KMS-11 (cell line): Measurements from ENCODE around the gene SNX9.

Source experiments
- H2AFZ ChIP-seq: fragments of 200-600 bp; sonication (generic); 2 replicates; pipeline ENCODE4 v1.6.1; 2016; ENCODE audit warnings: antibody characterized with exemption, mixed run types, low read depth
- H3K27ac ChIP-seq: fragments of 200-600 bp; sonication (generic); 2 replicates; pipeline ENCODE4 v1.6.1; 2016; ENCODE audit warnings: mild to moderate bottlenecking, mixed run types
- H3K27me3 ChIP-seq: fragments of 200-600 bp; sonication (generic); 2 replicates; pipeline ENCODE4 v1.6.1; 2017; ENCODE audit warnings: mild to moderate bottlenecking, low read depth, mixed run types, moderate library complexity; ENCODE audit not compliant: insufficient read depth
- H3K36me3 ChIP-seq: fragments of 200-600 bp; sonication (generic); 2 replicates; pipeline ENCODE4 v1.6.1; 2017; ENCODE audit warnings: mild to moderate bottlenecking, mixed run types; ENCODE audit not compliant: insufficient read depth
- H3K4me1 ChIP-seq: fragments of 200-600 bp; sonication (generic); 2 replicates; pipeline ENCODE4 v1.6.1; 2016; ENCODE audit warnings: mild to moderate bottlenecking, low read depth, mixed run types; ENCODE audit not compliant: poor library complexity, severe bottlenecking
- H3K4me2 ChIP-seq: fragments of 200-600 bp; sonication (generic); 2 replicates; pipeline ENCODE4 v1.7.0; 2016; ENCODE audit warnings: mild to moderate bottlenecking, mixed run types
- H3K4me3 ChIP-seq: fragments of 200-600 bp; sonication (generic); IDR thresholded peaks from 2 replicates; pipeline ENCODE4 v1.6.1; 2017; ENCODE audit warnings: low read depth, low read length, mixed read lengths; ENCODE audit not compliant: insufficient read depth
- H3K79me2 ChIP-seq: fragments of 200-600 bp; sonication (generic); 2 replicates; pipeline ENCODE4 v1.6.1; 2016; ENCODE audit warnings: low read depth, mixed run types; ENCODE audit not compliant: insufficient read depth
- H3K9ac ChIP-seq: fragments of 200-600 bp; sonication (generic); 2 replicates; pipeline ENCODE4 v1.6.1; 2016; ENCODE audit warnings: mild to moderate bottlenecking, mixed run types
- H4K20me1 ChIP-seq: fragments of 200-600 bp; sonication (generic); 2 replicates; pipeline ENCODE4 v1.6.1; 2016; ENCODE audit warnings: mild to moderate bottlenecking, mixed run types; ENCODE audit not compliant: insufficient read depth
- CTCF ChIP-seq: fragments of 200-600 bp; sonication (generic); conservative IDR thresholded peaks from 2 replicates; pipeline ENCODE4 v1.6.1; 2017; ENCODE audit warnings: low read depth, mild to moderate bottlenecking, antibody characterized with exemption, low read length, moderate library complexity, mixed read lengths

Gene SNX9

DNA sequence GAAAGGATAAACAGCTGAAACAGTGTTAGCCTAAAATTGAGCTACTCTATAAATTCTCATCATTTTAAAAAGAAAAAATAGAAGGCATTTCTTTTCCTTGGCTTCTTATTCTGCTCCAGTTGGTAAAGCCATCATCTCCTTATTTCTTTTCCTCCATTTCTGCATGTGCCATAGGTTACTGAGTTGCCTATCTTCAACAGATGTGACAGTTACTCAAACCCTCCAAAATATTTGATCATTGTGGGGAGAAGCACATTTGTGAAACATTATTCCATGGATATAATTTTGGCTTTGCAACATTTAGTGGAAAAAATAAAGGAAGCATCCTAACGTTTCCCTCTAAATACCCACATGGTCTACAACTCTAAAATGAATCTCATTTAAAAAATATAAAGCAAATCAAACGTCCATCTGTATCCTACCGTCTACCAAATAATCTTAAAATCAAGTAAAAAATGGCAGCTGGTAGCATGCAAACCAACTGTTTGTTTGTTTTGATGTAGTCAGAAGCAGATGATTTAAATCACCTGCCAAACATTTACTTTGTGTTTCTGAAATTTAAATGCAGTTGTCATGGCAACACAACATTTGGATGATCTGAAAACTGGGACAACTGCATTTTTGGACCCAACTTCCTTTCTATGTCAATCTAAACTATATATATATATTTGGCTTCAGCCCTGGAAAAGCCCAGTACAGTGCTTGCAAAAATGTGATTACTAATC is 16.8 kb upstream of the SNX9 start:
- no peak overlapping the region for H2AFZ ChIP-seq
- H3K79me2 ChIP-seq, result no peaks in the 10 kb centered on the region
- H3K4me2 ChIP-seq, result no peak overlapping the region
- H3K4me3 ChIP-seq, result no peak overlapping the region
- TF ChIP-seq CTCF, result no peak
- H4K20me1 ChIP-seq, result no peaks in the 10 kb centered on the region
- H3K27me3 ChIP-seq, result peaks cover 1% of the 10 kb centered on the region; the same call in 1 of the 2 replicates
- no peak overlapping the region for H3K9ac ChIP-seq
- no peaks in the 10 kb centered on the region for H3K36me3 ChIP-seq
- H3K27ac ChIP-seq, result no peak overlapping the region
- H3K4me1 ChIP-seq, result peaks cover 6% of the 10 kb centered on the region

- H3K4me1 ChIP-seq, result peaks cover under 1% of the 10 kb centered on the region
- H3K4me3 ChIP-seq, result no peak overlapping the region
- no peak overlapping the region for H2AFZ ChIP-seq
- H3K36me3 ChIP-seq, result no peaks in the 10 kb centered on the region
- no peaks in the 10 kb centered on the region for H4K20me1 ChIP-seq
- H3K4me2 ChIP-seq, result no peak overlapping the region
- H3K79me2 ChIP-seq, result no peaks in the 10 kb centered on the region
- H3K27ac ChIP-seq, result no peak overlapping the region
- H3K9ac ChIP-seq, result no peak overlapping the region
- TF ChIP-seq CTCF, result no peak
- peaks cover 7% of the 10 kb centered on the region; the same call in 1 of the 2 replicates for H3K27me3 ChIP-seq
Measured at GRCh38 chr6:157806856-157807215, 16.2 kb upstream of the SNX9 start.

GRCh38 chr6:157808405-157808950 is 14.6 kb upstream of the SNX9 start:
- Histone ChIP-seq H3K27me3 (peaks cover 20% of the 10 kb centered on the region), H3K4me3 (no peak overlapping the region), H2AFZ (no peak overlapping the region), H3K36me3 (no peaks in the 10 kb centered on the region), H3K4me1 (peaks cover 2% of the 10 kb centered on the region), H3K27ac (no peak overlapping the region), H3K4me2 (no peak overlapping the region), H4K20me1 (no peaks in the 10 kb centered on the region), H3K79me2 (no peaks in the 10 kb centered on the region), H3K9ac (no peak overlapping the region)
- TF ChIP-seq CTCF, result no peak

DNA sequence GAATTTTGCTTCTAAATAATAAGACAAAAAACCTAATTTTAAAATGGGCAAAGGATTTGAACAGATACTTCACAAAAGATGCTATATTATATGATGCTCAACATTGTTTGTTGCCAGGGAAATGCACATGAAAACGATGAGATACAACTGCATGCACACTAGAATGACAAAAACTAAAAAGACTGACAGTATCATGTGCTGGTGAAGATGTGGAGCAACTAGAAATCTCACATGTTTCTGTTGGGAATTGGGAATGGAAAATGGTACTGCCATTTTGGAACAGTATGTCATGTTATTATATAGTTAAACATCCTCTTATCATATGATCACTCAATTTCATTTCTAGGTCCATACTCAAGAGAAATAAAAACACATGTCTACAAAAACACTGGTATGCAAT is 13.4 kb upstream of the SNX9 start:
- H3K4me1 ChIP-seq, result peaks cover 13% of the 10 kb centered on the region
- no peak for TF ChIP-seq CTCF
- H4K20me1 ChIP-seq, result no peaks in the 10 kb centered on the region
- H3K9ac ChIP-seq, result no peak overlapping the region
- no peaks in the 10 kb centered on the region for H3K79me2 ChIP-seq
- no peak overlapping the region for H3K27ac ChIP-seq
- H2AFZ ChIP-seq, result no peak overlapping the region
- H3K36me3 ChIP-seq, result no peaks in the 10 kb centered on the region
- no peak overlapping the region for H3K4me2 ChIP-seq
- peaks cover 30% of the 10 kb centered on the region for H3K27me3 ChIP-seq
- H3K4me3 ChIP-seq, result no peak overlapping the region
